Breast epithelium (tissue), 3 donors: ENCODE results near the gene LIPC.

ENCODE experiments used
- POLR2A ChIP-seq: fragments of 450-650 bp; IDR thresholded peaks from one replicate; pipeline ENCODE4 v1.6.1; 2016; ENCODE audit warnings: antibody characterized with exemption, mild to moderate bottlenecking, moderate library complexity
- POLR2AphosphoS5 ChIP-seq, 3 donors: sonication (generic); formaldehyde crosslinking; IDR thresholded peaks; one replicate each; pipeline ENCODE4 v1.6.1; 2017; ENCODE audit warnings: antibody characterized with exemption in 3 of 3
- TF ChIP-seq, protein P1 (sequence below), 3 donors: fragments of 450-650 bp; IDR thresholded peaks; one replicate each; pipeline ENCODE4 v1.5.1; 2016 to 2017; ENCODE audit warnings: antibody characterized with exemption in 3 of 3, mild to moderate bottlenecking in 3 of 3, moderate library complexity in 3 of 3

DNA sequence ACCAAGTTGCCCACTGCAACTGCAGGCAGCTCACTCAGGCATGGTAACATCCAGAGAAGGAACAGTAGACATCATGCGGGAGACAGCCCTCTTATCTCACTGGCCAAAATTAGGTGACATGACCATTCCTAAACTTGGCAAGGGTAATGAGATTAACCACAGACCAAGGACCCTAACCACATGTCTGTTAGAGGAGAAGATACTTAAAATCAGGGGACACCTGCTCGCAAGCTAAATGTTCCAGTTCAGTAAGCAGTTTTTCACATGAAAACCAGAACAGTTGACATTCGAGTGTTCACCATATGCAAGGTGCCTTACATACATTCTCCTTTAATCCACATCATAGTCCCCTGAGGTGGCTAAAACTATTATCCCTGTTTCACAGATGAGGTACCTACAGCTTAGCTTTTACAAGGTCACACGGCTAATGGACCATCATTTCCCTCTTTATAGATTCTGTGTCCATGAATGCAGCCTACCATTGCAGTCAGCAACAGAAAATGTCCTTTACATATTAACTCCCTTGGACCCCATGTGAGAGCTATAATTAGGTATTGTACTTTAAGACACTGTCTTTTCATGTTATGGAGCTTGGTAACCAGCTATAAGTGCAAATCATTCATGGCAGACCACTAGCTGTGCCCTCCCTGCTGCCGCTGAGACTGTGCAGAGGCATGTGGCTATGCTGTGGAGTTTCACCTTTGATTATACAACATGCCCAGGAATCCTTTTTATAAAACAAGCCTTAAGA lies 154.1 kb downstream of the LIPC start:
- TF ChIP-seq, protein P1, sequence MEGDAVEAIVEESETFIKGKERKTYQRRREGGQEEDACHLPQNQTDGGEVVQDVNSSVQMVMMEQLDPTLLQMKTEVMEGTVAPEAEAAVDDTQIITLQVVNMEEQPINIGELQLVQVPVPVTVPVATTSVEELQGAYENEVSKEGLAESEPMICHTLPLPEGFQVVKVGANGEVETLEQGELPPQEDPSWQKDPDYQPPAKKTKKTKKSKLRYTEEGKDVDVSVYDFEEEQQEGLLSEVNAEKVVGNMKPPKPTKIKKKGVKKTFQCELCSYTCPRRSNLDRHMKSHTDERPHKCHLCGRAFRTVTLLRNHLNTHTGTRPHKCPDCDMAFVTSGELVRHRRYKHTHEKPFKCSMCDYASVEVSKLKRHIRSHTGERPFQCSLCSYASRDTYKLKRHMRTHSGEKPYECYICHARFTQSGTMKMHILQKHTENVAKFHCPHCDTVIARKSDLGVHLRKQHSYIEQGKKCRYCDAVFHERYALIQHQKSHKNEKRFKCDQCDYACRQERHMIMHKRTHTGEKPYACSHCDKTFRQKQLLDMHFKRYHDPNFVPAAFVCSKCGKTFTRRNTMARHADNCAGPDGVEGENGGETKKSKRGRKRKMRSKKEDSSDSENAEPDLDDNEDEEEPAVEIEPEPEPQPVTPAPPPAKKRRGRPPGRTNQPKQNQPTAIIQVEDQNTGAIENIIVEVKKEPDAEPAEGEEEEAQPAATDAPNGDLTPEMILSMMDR (IDR thresholded peaks at IDR 0.05): no peak
- TF ChIP-seq POLR2A (no peak), POLR2AphosphoS5 (IDR thresholded peaks at IDR 0.05) (no peak)
